Right forelimb (tissue), 1 donor: ENCODE measurements around the gene DISP3.

Source experiments
- DNase-seq: peaks from one replicate; pipeline ENCODE4 v3.0.0-alpha.2; 2018

DISP3 gene

GRCh38 chr1:11462224-11462923 lies 16.6 kb upstream of the DISP3 start:
- no peak for DNase-seq

DNA sequence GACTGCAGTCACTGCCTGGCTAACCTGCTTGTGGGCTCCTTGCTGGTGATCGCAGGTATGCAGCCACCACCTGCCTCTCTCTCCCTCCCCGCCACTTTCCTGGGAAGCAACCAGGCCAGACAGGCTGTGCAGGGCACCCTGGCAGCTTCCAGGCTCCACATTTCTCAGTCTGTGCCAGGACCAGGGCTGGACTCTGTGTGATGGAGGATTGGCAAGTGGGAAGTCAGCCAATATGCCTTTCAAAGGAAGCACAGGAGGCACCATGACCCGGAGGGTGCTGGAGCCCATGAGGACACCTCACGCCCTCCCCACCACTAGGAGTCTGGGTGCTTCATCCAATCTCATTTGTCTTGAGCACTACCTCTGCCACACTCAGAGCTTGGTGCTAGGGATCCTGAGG lies 15.8 kb upstream of the DISP3 start:
- no peak for DNase-seq

DNA sequence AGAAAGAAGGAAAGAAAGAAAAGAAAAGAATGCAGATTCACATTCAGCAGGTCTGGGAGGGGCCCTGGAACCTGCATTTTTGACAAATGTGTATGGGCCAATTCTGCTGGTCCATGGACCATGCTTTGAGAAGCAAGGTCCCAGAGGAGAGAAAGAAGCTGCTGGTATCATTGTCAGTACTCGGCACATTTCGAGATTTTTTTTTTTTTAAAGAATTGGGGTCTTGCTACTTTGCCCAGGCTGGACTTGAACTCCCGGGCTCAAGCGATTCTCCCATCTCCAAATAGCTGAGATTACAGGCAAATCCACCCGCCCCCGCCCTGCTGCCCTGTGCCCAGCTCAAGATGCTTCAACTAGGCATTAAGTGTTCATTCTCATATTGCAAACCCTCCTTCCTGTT lies 13.6 kb upstream of the DISP3 start:
- DNase-seq: no peak

GRCh38 chr1:11466416-11466815 lies 12.5 kb upstream of the DISP3 start:
- no peak for DNase-seq

DNA sequence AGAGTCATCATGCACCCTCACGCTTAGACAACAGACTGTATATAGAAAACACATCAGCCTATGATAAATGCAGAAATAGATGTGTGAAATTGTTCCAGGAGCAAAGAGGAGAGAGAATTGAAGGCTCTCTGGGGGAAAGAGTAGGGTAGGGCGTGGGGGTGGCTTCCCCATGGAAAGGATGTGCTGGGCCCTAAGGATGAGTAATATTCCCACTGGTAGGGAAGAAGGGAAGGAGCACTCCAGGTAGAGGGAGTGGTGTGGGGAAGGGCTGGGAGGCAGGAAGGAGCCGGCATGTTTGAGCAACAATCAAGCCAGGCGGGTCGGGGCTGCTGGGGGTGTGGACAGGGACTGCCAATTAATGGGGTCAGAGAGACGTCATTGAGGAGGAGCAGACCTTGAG lies 10.1 kb upstream of the DISP3 start:
- no peak for DNase-seq

DNA sequence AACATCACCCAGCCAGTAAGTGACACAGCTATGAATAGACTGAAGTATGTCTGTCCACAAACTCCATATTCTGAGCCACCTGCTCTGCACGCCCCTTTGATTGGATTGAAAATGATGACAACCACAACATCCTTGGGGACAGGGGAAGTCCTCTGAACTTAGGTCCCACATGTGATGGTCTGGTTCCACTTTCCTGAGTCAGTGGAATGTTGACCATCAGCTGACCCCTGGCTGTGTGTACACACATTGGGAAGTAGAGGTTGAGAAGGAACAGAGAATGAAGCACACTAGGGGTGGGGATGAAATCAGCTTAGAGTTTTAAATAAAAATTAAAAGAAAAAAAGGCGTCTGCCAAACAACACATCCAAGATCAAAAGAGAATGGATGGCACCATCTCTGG lies 8.0 kb upstream of the DISP3 start:
- no peak for DNase-seq

- no peak for DNase-seq
Observed at GRCh38 chr1:11471473-11471872, 7.5 kb upstream of the DISP3 start.

DNA sequence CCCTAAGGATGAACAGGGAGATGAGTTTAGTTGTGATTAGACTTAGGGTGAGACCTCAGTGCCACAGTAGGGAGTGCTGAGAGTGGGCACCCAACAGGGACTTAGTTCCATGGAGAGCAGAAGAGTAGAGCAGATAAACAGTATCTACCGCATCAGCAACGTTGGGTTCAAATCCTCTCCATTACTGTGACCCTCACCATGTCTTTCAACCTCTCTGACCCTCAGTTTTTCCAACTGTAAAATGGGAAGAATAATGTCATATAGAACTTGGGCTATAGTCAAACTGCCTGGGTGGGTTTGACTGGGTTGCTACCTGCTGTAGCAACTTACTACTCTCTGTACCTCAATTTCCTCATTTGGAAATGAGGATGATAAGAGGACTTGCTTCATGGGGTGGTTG lies 6.7 kb upstream of the DISP3 start:
- DNase-seq: no peak

DNA sequence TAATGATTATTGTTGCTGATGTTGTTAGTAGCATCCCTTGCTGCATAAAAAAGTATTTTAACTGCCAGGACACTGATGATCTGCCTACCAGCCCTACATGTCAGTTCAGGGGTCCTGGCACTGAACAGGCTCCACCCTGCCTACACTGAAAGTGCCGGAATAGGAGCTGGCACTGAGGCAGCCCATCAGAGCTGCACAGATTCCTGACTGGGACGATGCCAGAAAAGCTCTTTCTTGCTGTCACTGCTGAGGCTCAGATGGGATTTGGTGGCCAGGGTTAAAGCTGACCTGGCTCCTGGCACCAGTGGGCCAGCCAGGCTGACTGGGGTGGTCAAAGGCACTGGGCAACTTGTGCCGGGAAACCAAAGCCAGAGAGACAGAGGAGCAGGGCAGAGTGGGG lies 6.2 kb upstream of the DISP3 start:
- no peak for DNase-seq

GRCh38 chr1:11473491-11474034 lies 5.4 kb upstream of the DISP3 start:
- peak; percentile 51 for DNase-seq

DNA sequence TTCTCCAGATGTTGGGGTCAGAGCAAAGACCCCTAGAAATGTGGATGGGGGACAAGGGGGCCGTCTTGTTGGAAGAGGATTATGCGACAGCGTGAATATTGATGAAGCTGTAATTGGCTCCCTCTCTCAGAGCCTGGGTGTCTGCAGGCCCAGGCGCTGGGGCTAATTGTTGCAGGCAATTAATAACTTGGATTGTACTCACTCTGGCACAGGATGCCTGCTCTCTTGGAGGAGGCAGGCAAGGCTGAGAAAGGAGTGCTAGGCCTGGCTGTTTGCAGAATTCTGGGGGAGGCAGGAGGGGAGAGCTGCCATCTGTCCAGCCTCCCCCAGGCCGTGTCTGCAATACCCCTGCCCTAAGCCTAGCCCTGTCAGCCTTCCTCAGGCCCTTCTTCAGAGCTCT lies 4.1 kb upstream of the DISP3 start:
- no peak for DNase-seq

GRCh38 chr1:11475748-11476147 lies 3.2 kb upstream of the DISP3 start:
- DNase-seq: no peak

GRCh38 chr1:11479375-11479979 lies 522 bp downstream of the DISP3 start:
- no peak for DNase-seq

DNA sequence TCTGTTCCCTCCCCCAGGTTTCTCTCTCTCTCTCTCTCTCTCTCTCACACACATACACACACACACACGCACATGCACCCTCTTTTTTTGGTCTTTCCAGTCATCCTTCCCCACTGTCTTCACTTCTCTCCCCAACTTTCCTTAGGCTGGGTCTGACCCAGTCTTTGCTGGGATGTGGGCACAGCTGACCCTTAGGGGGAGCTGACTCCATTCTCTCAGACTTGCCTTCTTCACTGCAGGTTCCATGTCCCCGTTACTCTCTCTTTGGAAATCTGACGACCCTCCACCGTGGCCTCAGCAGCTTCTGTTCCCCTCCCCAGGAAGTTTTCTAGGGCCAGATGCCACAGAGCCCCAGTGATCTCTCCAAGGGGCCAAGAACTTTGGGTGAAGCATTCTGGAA lies 2.1 kb downstream of the DISP3 start:
- no peak for DNase-seq

GRCh38 chr1:11482198-11482597 lies 3.2 kb downstream of the DISP3 start:
- DNase-seq: no peak

DNA sequence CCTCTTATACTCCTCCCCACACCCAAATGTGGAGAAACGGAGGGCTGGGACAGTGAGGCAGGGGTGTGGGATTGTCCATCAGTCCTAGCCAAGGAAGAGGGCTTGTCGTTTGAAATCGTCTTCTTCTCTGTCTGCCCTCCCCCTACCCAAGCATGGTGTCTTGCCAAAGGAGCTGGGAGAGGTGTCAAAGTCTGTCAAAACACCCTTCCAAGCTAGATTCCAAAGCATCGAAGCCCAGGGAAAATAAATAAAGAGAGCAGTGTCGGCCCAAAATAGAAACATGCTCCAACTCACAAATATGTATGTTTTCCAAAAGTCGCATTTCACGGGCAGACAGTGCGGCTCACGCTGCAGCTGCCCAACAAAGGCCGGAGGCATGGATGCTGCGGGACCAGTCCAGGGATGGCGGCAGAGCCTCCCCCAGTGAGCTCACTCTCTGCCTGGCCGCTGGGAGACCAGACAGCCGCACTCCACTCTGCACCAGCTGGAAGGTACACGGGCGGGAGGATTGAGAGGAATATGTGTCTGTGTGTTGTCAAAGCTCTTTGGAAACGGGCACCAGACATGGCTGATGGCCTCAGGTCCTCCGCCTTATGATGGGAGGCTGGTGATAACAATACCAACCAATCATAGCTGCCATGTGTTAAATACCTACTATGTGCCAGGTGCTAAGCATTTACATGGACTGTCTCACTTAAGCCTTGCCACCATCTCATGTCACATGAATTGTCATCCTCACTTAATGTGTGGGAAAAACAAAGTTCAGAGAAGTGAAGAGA lies 3.9 kb downstream of the DISP3 start:
- no peak for DNase-seq

- DNase-seq: no peak
Observed at GRCh38 chr1:11483581-11484320, 4.8 kb downstream of the DISP3 start.

- no peak for DNase-seq
Observed at GRCh38 chr1:11484321-11484655, 5.3 kb downstream of the DISP3 start.

- no peak for DNase-seq
Observed at GRCh38 chr1:11485191-11485590, 6.2 kb downstream of the DISP3 start.

DNA sequence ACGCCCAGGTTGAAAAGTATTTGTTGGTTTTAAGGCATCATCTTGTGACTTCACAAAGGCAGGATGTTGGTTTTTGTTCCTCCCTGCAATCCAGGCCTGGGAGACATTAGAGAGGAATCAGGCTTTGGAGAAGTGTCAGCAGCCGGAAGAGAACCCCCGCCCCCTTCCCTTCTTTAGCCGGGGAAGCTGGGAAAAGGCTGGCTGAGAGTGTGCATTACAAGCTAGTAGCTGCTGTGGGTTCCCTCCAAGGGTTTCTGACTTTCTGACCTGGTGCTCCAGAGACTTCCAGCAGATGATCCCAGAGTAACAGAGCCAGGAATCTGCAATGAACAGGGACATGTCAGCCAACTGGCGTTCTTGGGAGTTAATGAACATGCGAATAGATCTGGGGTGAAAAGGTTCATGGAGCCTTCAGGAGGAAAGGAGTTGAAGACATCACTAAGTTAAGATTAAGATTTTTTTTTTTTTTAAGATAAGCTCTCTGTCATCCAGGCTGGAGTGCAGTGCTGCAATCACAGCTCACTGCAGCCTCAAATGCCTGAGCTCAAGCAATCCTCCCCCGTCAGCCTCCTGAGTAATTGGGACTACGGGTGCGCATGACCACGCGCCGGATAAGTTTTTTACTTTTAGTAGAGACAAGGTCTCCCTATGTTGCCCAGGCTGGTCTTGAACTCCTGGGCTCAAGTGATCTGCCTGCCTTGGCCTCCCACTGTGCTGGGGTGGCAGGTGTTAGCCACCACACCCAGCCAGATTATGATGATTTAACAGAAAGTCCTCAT lies 7.5 kb downstream of the DISP3 start:
- DNase-seq: peak; percentile 35

DNA sequence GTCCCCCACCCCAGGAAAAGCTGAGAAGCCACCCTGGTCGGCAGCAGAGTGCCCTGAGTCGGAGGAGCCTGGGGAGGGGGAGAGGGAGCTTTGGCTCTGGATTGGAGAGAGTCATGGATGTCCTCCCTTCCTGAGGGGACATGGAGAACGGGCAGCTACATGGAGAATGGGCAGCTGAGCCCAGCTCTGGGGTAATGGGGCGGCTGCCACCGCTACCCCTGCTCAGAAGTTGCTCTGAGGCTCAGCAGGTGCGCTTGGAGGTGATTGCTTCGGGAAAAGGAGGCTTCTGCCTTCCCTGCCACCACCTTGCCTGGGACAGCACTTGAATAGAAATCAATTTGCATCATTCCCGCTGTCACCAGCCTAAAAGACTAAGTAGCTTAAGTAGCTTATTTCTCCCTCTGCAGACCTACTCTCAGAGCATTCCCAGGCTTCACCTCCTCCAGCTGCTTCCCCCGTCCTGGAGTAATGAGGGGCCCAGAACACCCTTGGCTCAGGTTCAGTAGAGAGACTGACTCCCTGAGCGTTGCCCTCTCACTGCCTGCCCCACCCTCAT lies 8.3 kb downstream of the DISP3 start:
- DNase-seq: no peak

DNA sequence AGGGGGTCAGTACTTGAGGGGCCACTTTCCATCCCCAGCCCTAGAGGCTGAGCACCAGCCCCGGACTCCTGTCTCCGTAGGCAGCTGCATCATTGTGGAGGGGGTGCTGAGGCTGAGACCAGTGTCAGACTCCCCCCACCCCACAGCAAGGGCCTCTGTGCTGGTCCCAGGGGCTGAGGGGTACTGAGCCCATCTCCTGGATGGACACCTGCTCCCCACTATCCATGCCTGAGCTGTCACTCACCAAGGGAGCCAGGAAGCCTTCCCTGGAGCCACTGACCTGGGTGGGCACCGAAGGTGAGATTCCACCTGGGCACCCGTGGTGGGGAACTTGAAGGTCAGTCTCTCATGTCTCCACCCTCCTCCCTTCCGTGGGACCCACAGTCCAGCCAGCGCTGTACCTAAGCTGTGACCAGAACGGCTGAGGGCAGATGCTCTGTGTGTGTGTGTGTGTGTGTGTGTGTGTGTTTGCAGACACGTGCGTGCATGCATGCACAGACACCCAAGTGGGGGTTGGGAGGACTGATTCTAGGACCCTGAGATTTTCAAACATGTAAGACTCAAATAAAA lies 9.3 kb downstream of the DISP3 start:
- DNase-seq: no peak
